BLaER1 (cell line): Measurements from ENCODE around the gene TRAM2.

Experiments
- H3K27ac ChIP-seq: shearing (Covaris generic); formaldehyde crosslinking; 2 replicates; pipeline ENCODE4 v1.8.1; 2022
- H3K27me3 ChIP-seq: shearing (Covaris generic); formaldehyde crosslinking; 2 replicates; pipeline ENCODE4 v1.8.1; 2022
- H3K36me3 ChIP-seq: shearing (Covaris generic); formaldehyde crosslinking; 2 replicates; pipeline ENCODE4 v1.8.1; 2022
- H3K4me1 ChIP-seq: shearing (Covaris generic); formaldehyde crosslinking; 2 replicates; pipeline ENCODE4 v1.8.1; 2022
- H3K4me2 ChIP-seq: shearing (Covaris generic); formaldehyde crosslinking; 2 replicates; pipeline ENCODE4 v1.8.1; 2022
- H3K4me3 ChIP-seq: shearing (Covaris generic); formaldehyde crosslinking; 2 replicates; pipeline ENCODE4 v1.8.1; 2022
- H3K9ac ChIP-seq: shearing (Covaris generic); formaldehyde crosslinking; 2 replicates; pipeline ENCODE4 v1.8.1; 2022
- H3K9me3 ChIP-seq: shearing (Covaris generic); formaldehyde crosslinking; 2 replicates; pipeline ENCODE4 v1.8.1; 2022
- H4K20me1 ChIP-seq: shearing (Covaris generic); formaldehyde crosslinking; 2 replicates; pipeline ENCODE4 v1.8.1; 2022
- Cebpa-rat ChIP-seq: shearing (Covaris generic); IDR thresholded peaks from 2 replicates; pipeline ENCODE4 v1.8.1; 2022

TRAM2 gene

DNA sequence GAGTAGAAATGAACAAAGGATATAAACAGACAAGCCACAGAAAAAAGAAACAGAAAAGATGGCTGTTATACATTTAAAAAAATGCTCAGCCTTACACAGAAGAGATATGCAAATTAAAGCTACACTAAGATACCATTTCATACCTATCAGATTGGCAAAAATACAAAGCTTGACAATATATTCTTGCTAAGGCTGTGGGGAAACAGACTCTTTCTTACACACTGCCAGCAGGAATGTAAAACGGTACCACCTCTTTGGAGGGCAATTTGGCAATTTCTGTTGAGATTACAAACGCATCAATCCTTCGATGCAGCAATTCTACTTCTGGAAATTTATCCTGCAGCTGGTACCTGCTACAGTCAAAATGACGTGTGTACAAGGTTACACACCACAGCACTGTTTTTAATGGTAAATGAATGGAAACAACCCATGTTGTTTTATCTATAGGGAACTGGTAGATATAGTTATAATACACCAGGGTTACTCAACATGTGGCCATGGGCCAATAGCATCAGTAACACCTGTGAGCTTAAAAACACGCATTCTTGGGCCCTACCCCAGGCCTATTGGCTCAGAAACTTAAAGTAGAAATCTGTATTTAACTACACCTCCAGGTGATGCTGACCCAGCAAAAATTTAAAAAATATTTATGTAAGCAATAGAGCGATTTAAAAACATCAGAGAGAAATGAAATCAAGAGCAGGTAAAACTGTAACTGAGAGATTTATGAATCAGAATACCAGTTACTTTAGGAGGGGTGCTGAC, 53.3 kb downstream of the TRAM2 start:
- Histone ChIP-seq H3K4me2 (no peak overlapping the region), H3K36me3 (peaks cover 65% of the 10 kb centered on the region), H3K4me3 (no peak overlapping the region), H3K4me1 (peaks cover 12% of the 10 kb centered on the region; the same call in 1 of the 2 replicates), H3K27me3 (no peaks in the 10 kb centered on the region), H4K20me1 (peaks cover 19% of the 10 kb centered on the region; the same call in 1 of the 2 replicates), H3K27ac (no peak overlapping the region), H3K9me3 (no peaks in the 10 kb centered on the region), H3K9ac (no peak overlapping the region)
- TF ChIP-seq Cebpa-rat: no peak

DNA sequence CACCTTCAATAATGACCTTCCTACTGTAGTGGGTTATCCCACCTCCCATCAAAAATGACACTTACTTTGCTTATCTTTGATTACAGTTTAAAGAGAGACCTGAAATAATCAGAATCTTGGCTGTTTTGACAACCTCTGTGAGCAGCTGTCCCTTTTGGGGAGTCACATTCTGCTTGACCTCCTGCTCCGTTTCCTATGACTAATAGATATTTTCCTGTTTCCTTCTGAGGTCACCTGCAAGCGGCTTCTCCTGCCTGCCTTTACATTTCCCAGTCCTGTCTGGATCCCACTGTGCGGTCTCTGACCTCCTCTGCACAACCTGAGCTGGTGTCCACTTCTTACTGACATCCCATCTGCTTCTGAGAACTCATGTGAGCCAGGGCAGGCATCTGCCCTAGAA, 54.2 kb downstream of the TRAM2 start:
- no peak overlapping the region for H3K4me3 ChIP-seq
- H3K27ac ChIP-seq: no peak overlapping the region; the same call in 1 of the 2 replicates
- no peak for TF ChIP-seq Cebpa-rat
- H3K4me2 ChIP-seq: no peak overlapping the region
- H4K20me1 ChIP-seq: peaks cover 28% of the 10 kb centered on the region; the same call in 1 of the 2 replicates
- H3K4me1 ChIP-seq: peaks cover 12% of the 10 kb centered on the region; the same call in 1 of the 2 replicates
- H3K9me3 ChIP-seq: no peaks in the 10 kb centered on the region
- peaks cover 65% of the 10 kb centered on the region for H3K36me3 ChIP-seq
- no peaks in the 10 kb centered on the region for H3K27me3 ChIP-seq
- no peak overlapping the region for H3K9ac ChIP-seq

DNA sequence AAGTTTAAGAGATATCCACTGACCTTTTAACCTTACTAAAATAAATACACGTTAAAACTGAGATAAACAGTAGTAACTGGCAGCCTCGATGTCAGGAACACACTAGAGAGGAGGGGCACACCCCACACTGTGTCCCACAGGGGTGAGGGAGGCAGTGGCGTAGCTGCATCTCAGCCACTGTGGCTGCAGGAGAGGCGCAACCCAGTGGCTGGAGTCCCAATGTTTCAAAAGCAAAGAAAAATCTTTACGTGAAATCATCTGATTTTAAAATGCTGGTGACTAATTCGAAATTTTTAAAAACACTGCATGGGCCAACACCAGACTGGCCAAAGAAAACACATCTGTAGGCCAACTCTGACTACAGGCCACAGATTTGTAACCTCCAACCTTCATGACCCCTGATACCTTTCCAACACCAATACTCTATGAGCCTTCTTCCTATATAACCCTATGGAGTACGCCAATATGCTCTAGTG, 54.7 kb downstream of the TRAM2 start:
- no peak overlapping the region for H3K27ac ChIP-seq
- peaks cover 12% of the 10 kb centered on the region; the same call in 1 of the 2 replicates for H3K4me1 ChIP-seq
- H3K4me3 ChIP-seq: no peak overlapping the region
- no peak for TF ChIP-seq Cebpa-rat
- no peak overlapping the region for H3K9ac ChIP-seq
- H3K4me2 ChIP-seq: no peak overlapping the region
- H3K27me3 ChIP-seq: no peaks in the 10 kb centered on the region
- no peaks in the 10 kb centered on the region for H3K9me3 ChIP-seq
- H4K20me1 ChIP-seq: peaks cover 30% of the 10 kb centered on the region; the same call in 1 of the 2 replicates
- H3K36me3 ChIP-seq: peaks cover 67% of the 10 kb centered on the region

DNA sequence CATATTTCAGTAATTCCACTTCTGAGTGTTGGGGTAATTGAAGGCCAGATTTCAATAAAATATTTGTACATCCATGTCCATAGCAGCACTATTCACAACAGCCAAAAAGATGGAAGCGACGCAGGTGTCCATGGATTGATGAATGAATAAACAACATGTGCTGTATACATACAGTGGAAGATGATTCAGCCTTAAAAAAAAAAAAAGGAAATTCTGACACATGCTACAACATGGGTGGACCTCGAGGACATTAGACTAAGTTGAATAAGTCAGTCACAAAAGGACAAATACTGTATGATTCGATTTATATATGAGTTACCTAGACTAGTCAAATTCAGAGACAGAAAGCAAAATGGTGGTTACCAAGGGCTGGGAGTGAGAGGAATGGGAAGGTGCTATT, 57.2 kb downstream of the TRAM2 start:
- TF ChIP-seq Cebpa-rat: no peak
- Histone ChIP-seq H3K36me3 (peaks cover 76% of the 10 kb centered on the region), H3K4me3 (no peak overlapping the region), H3K9ac (no peak overlapping the region), H3K27ac (no peak overlapping the region), H4K20me1 (peaks cover 28% of the 10 kb centered on the region), H3K9me3 (no peaks in the 10 kb centered on the region), H3K4me1 (peaks cover 12% of the 10 kb centered on the region; the same call in 1 of the 2 replicates), H3K4me2 (no peak overlapping the region), H3K27me3 (no peaks in the 10 kb centered on the region)

DNA sequence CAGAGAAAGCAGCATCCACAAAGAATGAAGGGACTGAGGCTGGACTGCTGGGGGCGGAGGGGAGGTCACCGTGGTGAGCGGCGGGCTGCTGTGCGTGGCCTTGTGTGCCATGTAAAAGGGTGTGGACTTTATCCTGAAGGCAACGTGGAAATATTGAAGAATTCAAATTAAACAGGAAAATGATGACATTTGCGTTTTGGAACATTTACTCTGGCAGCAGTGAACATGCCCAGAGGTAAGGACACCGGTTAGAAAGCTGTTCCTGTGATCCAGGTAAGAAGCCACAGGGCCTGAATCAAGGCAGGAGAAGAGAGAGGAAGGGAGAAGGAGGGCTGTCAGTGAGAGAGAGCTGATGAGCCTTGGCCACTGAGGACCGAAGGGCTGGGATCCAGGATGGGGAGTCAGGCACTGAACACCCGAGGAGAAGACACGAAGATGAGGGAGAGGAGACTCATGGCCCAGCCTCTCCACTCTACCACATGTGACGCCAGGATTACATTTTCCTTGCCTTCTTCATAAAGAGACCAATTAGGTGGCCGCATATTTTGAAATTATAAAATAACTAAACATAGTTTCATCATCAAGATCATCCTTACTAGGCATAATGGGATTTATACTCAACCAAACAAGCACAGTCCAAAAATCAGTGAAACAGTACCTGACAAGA, 58.4 kb downstream of the TRAM2 start:
- Histone ChIP-seq H3K4me1 (peaks cover 11% of the 10 kb centered on the region), H3K36me3 (peaks cover 82% of the 10 kb centered on the region), H4K20me1 (peaks cover 21% of the 10 kb centered on the region; the same call in 1 of the 2 replicates), H3K27me3 (no peaks in the 10 kb centered on the region), H3K4me2 (no peak overlapping the region), H3K27ac (no peak overlapping the region), H3K9me3 (no peaks in the 10 kb centered on the region), H3K4me3 (no peak overlapping the region), H3K9ac (no peak overlapping the region)
- no peak for TF ChIP-seq Cebpa-rat

DNA sequence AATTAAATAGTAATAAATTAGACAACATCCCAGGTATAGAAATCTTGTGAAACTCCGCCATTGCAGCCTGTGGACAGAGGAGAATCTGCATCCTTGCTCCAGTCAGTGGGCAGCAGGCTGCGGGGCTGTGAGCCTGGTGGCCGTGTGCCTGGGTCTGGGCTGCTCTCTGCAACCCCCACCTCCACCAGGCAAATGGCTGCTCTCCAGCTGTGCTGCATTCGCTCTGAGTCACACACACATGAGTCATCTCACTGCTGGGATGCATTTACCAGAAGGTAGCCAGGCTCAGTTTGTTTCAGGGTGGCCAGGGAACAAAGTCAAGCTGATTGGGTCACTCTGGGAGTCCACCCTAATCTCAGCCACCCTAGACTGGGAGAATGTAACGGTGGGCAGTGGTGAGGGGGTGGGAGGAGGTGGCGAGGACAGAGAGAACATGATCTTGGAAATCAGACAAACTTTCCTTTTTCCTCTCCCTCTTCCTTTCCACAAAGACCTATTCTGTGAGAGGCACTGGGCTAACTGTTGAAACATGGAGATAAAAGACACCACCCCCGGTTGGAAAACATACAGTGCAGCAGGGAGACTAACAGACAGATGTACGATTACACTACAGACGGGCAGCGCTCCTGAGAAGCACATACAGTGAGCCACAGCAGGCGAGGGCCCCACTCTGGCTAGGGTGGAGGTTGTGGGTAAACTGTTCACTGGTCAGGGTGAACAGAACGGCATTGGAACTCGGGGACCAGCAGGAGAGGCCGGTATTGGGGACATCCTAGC, 59.2 kb downstream of the TRAM2 start:
- peaks cover 86% of the 10 kb centered on the region for H3K36me3 ChIP-seq
- H3K27ac ChIP-seq: no peak overlapping the region
- H3K4me3 ChIP-seq: no peak overlapping the region
- TF ChIP-seq Cebpa-rat: no peak
- peaks cover 21% of the 10 kb centered on the region; the same call in 1 of the 2 replicates for H4K20me1 ChIP-seq
- H3K9me3 ChIP-seq: no peaks in the 10 kb centered on the region
- no peaks in the 10 kb centered on the region for H3K27me3 ChIP-seq
- no peak overlapping the region for H3K9ac ChIP-seq
- no peak overlapping the region for H3K4me2 ChIP-seq
- peaks cover 17% of the 10 kb centered on the region for H3K4me1 ChIP-seq

DNA sequence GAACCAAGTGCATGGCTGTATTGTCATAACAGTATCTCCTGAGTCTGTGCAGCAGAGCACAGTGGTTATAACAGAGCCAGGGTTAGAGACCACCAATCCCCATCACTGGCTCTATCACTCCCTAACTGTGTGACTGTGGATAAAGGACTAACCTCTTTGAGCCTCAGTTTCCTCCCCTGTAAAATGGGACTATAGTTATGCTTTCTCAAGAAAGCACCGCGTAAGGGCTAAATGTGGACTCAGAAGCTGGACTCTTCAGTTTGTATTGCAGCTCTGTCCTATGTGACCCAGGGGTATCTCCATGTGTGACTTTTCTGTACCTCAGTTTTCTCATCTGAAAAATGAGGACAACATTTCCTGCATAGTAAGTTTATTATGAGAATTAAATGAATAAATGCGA, 59.9 kb downstream of the TRAM2 start:
- no peak overlapping the region for H3K9ac ChIP-seq
- no peak overlapping the region for H3K4me3 ChIP-seq
- no peak for TF ChIP-seq Cebpa-rat
- H4K20me1 ChIP-seq: peaks cover 21% of the 10 kb centered on the region; the same call in 1 of the 2 replicates
- H3K9me3 ChIP-seq: no peaks in the 10 kb centered on the region
- H3K36me3 ChIP-seq: peaks cover 92% of the 10 kb centered on the region
- H3K4me1 ChIP-seq: peaks cover 21% of the 10 kb centered on the region
- H3K4me2 ChIP-seq: no peak overlapping the region
- no peak overlapping the region for H3K27ac ChIP-seq
- H3K27me3 ChIP-seq: no peaks in the 10 kb centered on the region

DNA sequence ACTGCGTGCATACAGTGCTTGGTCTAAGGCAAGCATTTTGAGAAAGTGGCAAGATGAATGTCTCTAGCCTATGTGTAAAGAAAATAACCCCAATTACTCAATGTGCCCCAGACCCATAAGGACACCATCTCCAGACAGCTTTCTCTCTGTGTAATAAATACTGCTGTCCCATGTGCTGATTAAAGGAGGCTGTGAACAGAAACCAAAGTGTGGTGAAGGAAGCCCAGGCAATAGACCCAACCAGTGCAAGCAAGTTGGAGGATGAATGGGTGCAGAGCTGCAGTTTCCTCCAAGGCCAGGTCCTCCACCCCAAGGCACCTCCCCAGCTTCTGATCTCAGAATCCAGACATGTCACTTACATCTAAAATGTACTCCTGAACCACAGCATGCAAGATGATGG, 60.6 kb downstream of the TRAM2 start:
- Histone ChIP-seq H3K36me3 (peaks cover 99% of the 10 kb centered on the region), H3K27me3 (no peaks in the 10 kb centered on the region), H4K20me1 (peaks cover 21% of the 10 kb centered on the region; the same call in 1 of the 2 replicates), H3K4me1 (peaks cover 27% of the 10 kb centered on the region), H3K4me2 (no peak overlapping the region), H3K27ac (no peak overlapping the region), H3K9ac (no peak overlapping the region), H3K4me3 (no peak overlapping the region), H3K9me3 (no peaks in the 10 kb centered on the region)
- no peak for TF ChIP-seq Cebpa-rat

DNA sequence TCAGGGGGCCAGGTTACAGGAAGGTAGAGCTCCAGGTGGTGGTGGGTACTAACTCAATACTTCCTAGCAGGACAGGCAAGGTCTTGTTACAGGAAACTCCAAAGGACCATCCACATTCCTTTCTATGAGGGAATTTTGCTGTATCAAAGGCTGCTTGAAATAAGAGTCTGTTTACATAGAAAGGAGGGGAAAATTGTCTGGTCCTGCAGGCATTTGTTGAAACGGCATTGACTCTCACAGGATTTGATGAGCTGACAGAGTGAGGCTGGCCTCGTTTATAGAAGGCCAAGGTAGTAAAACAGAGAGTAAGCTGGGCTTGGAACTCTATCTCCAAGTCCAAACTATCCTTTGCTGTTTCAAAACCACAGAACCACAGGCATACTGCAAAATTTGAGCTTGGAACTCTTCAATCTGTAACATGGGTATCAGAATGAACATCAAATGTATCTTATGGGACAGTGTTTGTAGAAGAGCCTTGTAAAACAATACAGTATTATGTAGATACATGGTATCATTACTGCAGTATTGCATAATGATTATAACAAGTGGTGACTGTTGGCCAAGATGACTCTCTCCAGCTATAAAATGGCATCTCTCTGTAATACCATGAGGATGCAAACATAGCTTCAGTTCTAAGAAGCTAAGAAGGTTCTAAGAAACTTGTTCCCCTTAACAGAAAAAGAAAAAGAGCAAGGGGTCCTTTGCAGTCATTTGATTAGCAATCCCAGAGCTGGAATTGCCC, 61.5 kb downstream of the TRAM2 start:
- no peak overlapping the region for H3K27ac ChIP-seq
- H3K9ac ChIP-seq: no peak overlapping the region
- H3K4me1 ChIP-seq: peaks cover 36% of the 10 kb centered on the region
- no peak overlapping the region for H3K4me3 ChIP-seq
- no peak for TF ChIP-seq Cebpa-rat
- no peaks in the 10 kb centered on the region for H3K9me3 ChIP-seq
- no peak overlapping the region for H3K4me2 ChIP-seq
- H3K27me3 ChIP-seq: no peaks in the 10 kb centered on the region
- peaks cover 21% of the 10 kb centered on the region; the same call in 1 of the 2 replicates for H4K20me1 ChIP-seq
- H3K36me3 ChIP-seq: peaks cover 100% of the 10 kb centered on the region
